B cell (primary cell): ENCODE data around the gene GLRX2. TPM values are rescaled to one million over a fixed set of nuclear protein-coding genes. Genes with fewer than 3 reads are reported as not detected.

Experiments
- ATAC-seq: fragments of 200-7000 bp; cut with Tn5 transposase; one replicate; pipeline ENCODE4 v1.10.0; 2021; ENCODE audit warnings: low read depth, mild to moderate bottlenecking, moderate number of reproducible peaks, moderate library complexity
- CTCF ChIA-PET: fragments of 350-600 bp; sonication (Branson Sonifier 250); formaldehyde crosslinking; loops from one replicate; lab custom pipeline; 2021; ENCODE audit warnings: antibody characterized with exemption, inconsistent platforms; lab: Charles Lee
- POLR2A ChIA-PET: fragments of 350-600 bp; sonication (Branson Sonifier 250); formaldehyde crosslinking; loops from one replicate; lab custom pipeline; 2021; ENCODE audit warnings: antibody characterized with exemption; lab: Charles Lee
- DNase-seq: peaks from one replicate; pipeline ENCODE4 v3.0.0; 2013
- H2AFZ ChIP-seq: 2 replicates; pipeline ENCODE4 v1.6.1; 2012; ENCODE audit warnings: mild to moderate bottlenecking, low read depth, low read length; ENCODE audit not compliant: insufficient read depth, poor library complexity, severe bottlenecking
- H3K27ac ChIP-seq, 2 donors: 1 replicate in 1 of 2; 2 replicates in 1 of 2; pipeline ENCODE4 v1.5.1; 2012 to 2013; ENCODE audit warnings: low read length in 2 of 2, mild to moderate bottlenecking in 2 of 2, moderate library complexity in 1 of 2
- H3K27me3 ChIP-seq, 4 experiments: fragments of 200-600 bp in 1 of 4; sonication (generic) in 1 of 4; replicated peaks in 1 of 4; 1 replicate in 2 of 4; 2 replicates in 2 of 4; pipeline versions ENCODE4 v1.6.1 to v1.7.0; 2013 to 2016; ENCODE audit warnings: low read length in 3 of 4, mild to moderate bottlenecking in 2 of 4, mixed read lengths in 1 of 4, moderate library complexity in 1 of 4; ENCODE audit not compliant: insufficient read depth in 4 of 4, control insufficient read depth in 3 of 4; ENCODE audit errors: control extremely low read depth in 1 of 4
- H3K36me3 ChIP-seq, 2 experiments: replicated peaks in 1 of 2; 1 replicate in 1 of 2; 2 replicates in 1 of 2; pipeline versions ENCODE4 v1.6.1 to v1.7.1; 2013; ENCODE audit warnings: low read length in 1 of 2; ENCODE audit not compliant: insufficient read depth in 2 of 2, control insufficient read depth in 1 of 2; ENCODE audit errors: control extremely low read depth in 1 of 2, extremely low read depth in 1 of 2
- H3K4me1 ChIP-seq, 2 donors: fragments of 200-600 bp in 1 of 2; sonication (generic) in 1 of 2; 1 replicate in 1 of 2; 2 replicates in 1 of 2; pipeline versions ENCODE4 v1.5.1 to v1.6.1; 2013 to 2017; ENCODE audit warnings: low read length in 2 of 2; ENCODE audit not compliant: control insufficient read depth in 2 of 2, insufficient read depth in 2 of 2
- H3K4me2 ChIP-seq: replicated peaks from 2 replicates; pipeline ENCODE3; 2012; ENCODE audit warnings: mild to moderate bottlenecking, low read depth, low read length; ENCODE audit not compliant: poor library complexity, severe bottlenecking
- H3K4me3 ChIP-seq, 5 experiments: fragments of 200-600 bp in 1 of 5; sonication (generic) in 1 of 5; 1 replicate in 3 of 5; 2 replicates in 2 of 5; pipeline versions ENCODE4 v1.5.1 to v1.7.0; 2011 to 2016; ENCODE audit warnings: low read length in 4 of 5, mild to moderate bottlenecking in 4 of 5, low read depth in 2 of 5, control low read depth in 1 of 5, moderate library complexity in 1 of 5; ENCODE audit not compliant: insufficient read depth in 1 of 5; ENCODE audit errors: control extremely low read depth in 1 of 5, extremely low read depth in 1 of 5
- H3K79me2 ChIP-seq: fragments of 200-600 bp; sonication (generic); one replicate; pipeline ENCODE4 v1.6.0; 2016; ENCODE audit warnings: low read length; ENCODE audit not compliant: control insufficient read depth, insufficient read depth
- H3K9ac ChIP-seq: fragments of 200-600 bp; sonication (generic); 2 replicates; pipeline ENCODE4 v1.6.1; 2017; ENCODE audit warnings: mild to moderate bottlenecking, low read length, moderate library complexity
- H3K9me3 ChIP-seq, 3 donors: one replicate each; pipeline versions ENCODE4 v1.6.1 to v1.7.1; 2013; ENCODE audit warnings: low read length in 2 of 3; ENCODE audit not compliant: control insufficient read depth in 2 of 3, insufficient read depth in 1 of 3; ENCODE audit errors: control extremely low read depth in 1 of 3
- H4K20me1 ChIP-seq: 2 replicates; pipeline ENCODE4 v1.6.0; 2012; ENCODE audit warnings: mild to moderate bottlenecking, low read length; ENCODE audit not compliant: insufficient read depth, control insufficient read depth, poor library complexity, severe bottlenecking
- H3K27ac Mint-ChIP-seq: one replicate; pipeline ENCODE4 v1.8.0; 2021; ENCODE audit warnings: mixed read lengths
- H3K27me3 Mint-ChIP-seq: one replicate; pipeline ENCODE4 v1.8.0; 2021; ENCODE audit warnings: mixed read lengths
- H3K4me1 Mint-ChIP-seq: one replicate; pipeline ENCODE4 v1.8.0; 2021; ENCODE audit warnings: mixed read lengths
- H3K4me3 Mint-ChIP-seq: one replicate; pipeline ENCODE4 v1.8.0; 2021; ENCODE audit warnings: mixed read lengths
- H3K9me3 Mint-ChIP-seq: one replicate; pipeline ENCODE4 v1.8.0; 2022; ENCODE audit warnings: mixed read lengths; ENCODE audit not compliant: insufficient read depth
- CTCF ChIP-seq: fragments of 200-600 bp; IDR thresholded peaks from one replicate; pipeline ENCODE4 v1.8.0; 2022; ENCODE audit warnings: antibody characterized with exemption, mild to moderate bottlenecking
- EZH2 ChIP-seq: IDR thresholded peaks from 2 replicates; pipeline ENCODE4 v1.6.1; 2012; ENCODE audit warnings: borderline replicate concordance, low read depth, mild to moderate bottlenecking, moderate library complexity, low read length; ENCODE audit not compliant: insufficient read depth, poor library complexity, severe bottlenecking
- WGBS: methylation state at CpG from one replicate; pipeline ENCODE4 v1.1.5; 2013; ENCODE audit warnings: missing lambda C conversion rate; ENCODE audit not compliant: insufficient coverage; 5-methylcytosine and 5-hydroxymethylcytosine counted together
- intact Hi-C: fragments of 100-400 bp; cut with micrococcal nuclease; formaldehyde crosslinking; loops from one replicate; pipeline ENCODE4 v1.10.0; 2022
- polyA plus RNA-seq: library from polyadenylated mRNA; depleted of rRNA; stranded (reverse); fragments of >200 nt; gene quantifications from 2 replicates; pipeline ENCODE4 v1.2.3, GENCODE V29; 2012
- total RNA-seq, 2 donors: library from RNA; stranded (reverse); fragments of 120-200 nt in 1 of 2; gene quantifications; 1 replicate in 1 of 2; 2 replicates in 1 of 2; pipeline versions ENCODE4 v1.2.3 to v1.2.4, GENCODE V29; 2013 to 2022

GLRX2 gene
- total and polyA plus RNA-seq, 2 donors (not counting 1 experiment from before 2014, with no cell fraction given) = 2.7 to 12.9 TPM

GRCh38 chr1:193077991-193078390 lies 27.2 kb downstream of the GLRX2 start:
- CTCF ChIA-PET = no interaction called here
- DNase-seq (no peak), ATAC-seq (no peak)
- no peak overlapping the region for H3K4me3 ChIP-seq
- no peaks in the 10 kb centered on the region for H3K9me3 Mint-ChIP-seq
- no peak overlapping the region for H3K4me2 ChIP-seq
- no peak overlapping the region for H2AFZ ChIP-seq
- H3K4me1 ChIP-seq = no peaks in the 10 kb centered on the region
- H3K9me3 ChIP-seq = peaks cover 0 to 3% (median 0%) of the 10 kb centered on the region in 3 donors
- H3K4me3 Mint-ChIP-seq = no peak overlapping the region
- POLR2A ChIA-PET = no interaction called here
- H3K4me1 Mint-ChIP-seq = no peaks in the 10 kb centered on the region
- no peaks in the 10 kb centered on the region for H3K27me3 ChIP-seq
- peaks cover 3 to 49% of the 10 kb centered on the region in 2 experiments for H3K36me3 ChIP-seq
- H3K79me2 ChIP-seq = peaks cover 22% of the 10 kb centered on the region
- H3K27ac ChIP-seq = no peak overlapping the region
- intact Hi-C loops = no loop called here
- H3K27ac Mint-ChIP-seq = no peak overlapping the region
- no peaks in the 10 kb centered on the region for H3K27me3 Mint-ChIP-seq
- H3K9ac ChIP-seq = no peak overlapping the region
- peaks cover 4% of the 10 kb centered on the region for H4K20me1 ChIP-seq
- TF ChIP-seq CTCF (no peak), EZH2 (no peak)

GRCh38 chr1:193070942-193071341 lies 34.3 kb downstream of the GLRX2 start:
- no peaks in the 10 kb centered on the region for H3K27me3 Mint-ChIP-seq
- no peak overlapping the region for H3K9ac ChIP-seq

More at GRCh38 chr1:193070942-193071341, 34.3 kb downstream of the GLRX2 start:
- ChIA-PET CTCF (interaction anchor here (1.4 kb wide), 1 partner anchor 52 kb away, joined by 5 read pairs; no protein-coding TSS in a partner anchor), POLR2A (interaction anchor here (0.6 kb wide), 1 partner anchor 50 kb away, joined by 3 read pairs; no protein-coding TSS in a partner anchor)
- no peak for DNase-seq
- Mint-ChIP-seq H3K4me1 (peaks cover 39% of the 10 kb centered on the region), H3K4me3 (no peak overlapping the region), H3K27ac (peak overlapping the region; percentile 59), H3K9me3 (no peaks in the 10 kb centered on the region)
- H2AFZ ChIP-seq = no peak overlapping the region
- H4K20me1 ChIP-seq = peaks cover 4% of the 10 kb centered on the region
- H3K79me2 ChIP-seq = peaks cover 41% of the 10 kb centered on the region
- peaks cover 14% of the 10 kb centered on the region in 2 donors for H3K4me1 ChIP-seq
- 43% methylated on average over 1 of the region's 5 CpGs for WGBS
- H3K4me3 ChIP-seq = no peak overlapping the region
- H3K27me3 ChIP-seq = no peaks in the 10 kb centered on the region
- H3K9me3 ChIP-seq = no peaks in the 10 kb centered on the region
- no peak overlapping the region for H3K4me2 ChIP-seq
- peak overlapping the region in 1 of 2 donors; percentile 54 for H3K27ac ChIP-seq
- H3K36me3 ChIP-seq = peaks cover 1 to 18% of the 10 kb centered on the region in 2 experiments
- intact Hi-C loops = no loop called here
- no peak for ATAC-seq
- no peak for TF ChIP-seq EZH2
- TF ChIP-seq CTCF = no peak
